Measurements from ENCODE around the gene MSH3.

Gene MSH3

GRCh38 chr5:80797428-80798024, 143.1 kb downstream of the MSH3 start:
- no peak overlapping the region for H3K4me3 ChIP-seq (ENCODE audit: low read depth, low read length)
- no peak for TF ChIP-seq CTCF (IDR thresholded peaks at IDR 0.05; ENCODE audit: low read depth, low read length, missing control alignments)
- DNase-seq (ENCODE audit: low read depth): no peak

DNA sequence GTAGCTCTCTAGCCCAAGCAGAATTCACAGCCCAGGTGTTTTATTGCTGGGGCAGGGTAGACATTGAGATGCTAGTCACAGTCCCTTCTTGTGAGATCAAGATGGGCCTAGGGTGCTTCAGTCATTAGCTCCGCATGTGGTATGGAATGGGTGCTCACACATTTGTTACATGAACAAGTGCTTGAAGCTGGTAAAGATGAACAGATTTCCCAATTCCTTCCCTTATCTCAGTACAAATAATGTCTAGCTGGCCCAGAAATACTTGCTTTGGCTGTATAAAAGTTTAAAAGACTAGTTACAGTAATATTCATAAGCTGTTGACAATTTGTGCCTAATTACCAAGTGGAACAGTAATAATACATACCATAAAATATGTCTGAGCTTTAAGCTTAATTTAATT, 143.7 kb downstream of the MSH3 start:
- TF ChIP-seq CTCF (IDR thresholded peaks at IDR 0.05; ENCODE audit: low read depth, low read length, missing control alignments): no peak
- no peak for DNase-seq (ENCODE audit: low read depth)

DNA sequence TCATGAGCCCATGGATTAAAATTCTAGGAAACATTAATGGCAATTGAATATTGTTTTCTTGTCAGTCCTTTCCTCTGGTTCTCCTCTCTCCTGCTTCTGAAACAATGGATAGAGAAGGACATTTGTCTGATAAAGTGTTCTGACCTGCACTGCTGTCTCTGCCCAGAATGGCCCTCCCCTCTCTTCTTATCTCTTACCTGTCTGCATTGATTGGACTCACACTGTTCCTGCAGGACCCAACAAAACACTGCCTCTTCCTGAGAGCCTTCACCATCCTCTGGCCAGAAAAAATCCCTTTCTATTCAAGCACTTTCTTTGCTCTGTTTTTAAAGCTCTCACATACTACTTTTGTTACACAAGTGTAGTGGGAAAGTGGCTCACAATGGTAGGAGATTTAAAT, 144.2 kb downstream of the MSH3 start:
- no peak for DNase-seq (ENCODE audit: low read depth)

More for the DNA sequence above, 143.7 kb downstream of the MSH3 start:
- H3K4me3 ChIP-seq (ENCODE audit: low read depth, low read length): no peak overlapping the region

DNA sequence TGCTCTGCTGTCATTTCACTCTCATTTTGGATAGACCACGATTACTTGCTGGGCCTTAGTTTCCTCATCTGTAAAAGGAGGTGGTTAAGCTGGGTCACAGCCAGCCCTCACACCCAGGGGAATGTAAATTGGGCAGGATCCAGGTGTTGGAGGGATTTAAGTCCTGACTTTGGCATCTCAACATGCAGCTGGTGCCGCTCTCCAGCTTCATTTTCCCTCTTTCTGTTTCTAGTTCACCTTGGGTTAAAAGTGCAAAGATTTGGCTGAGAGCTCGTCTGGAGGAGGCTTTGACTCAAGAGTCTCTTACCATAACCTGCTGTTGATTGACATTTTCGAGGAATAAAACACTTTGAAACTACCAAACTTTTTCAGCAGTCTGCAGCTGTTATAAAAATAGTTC, 144.6 kb downstream of the MSH3 start:
- TF ChIP-seq CTCF (IDR thresholded peaks at IDR 0.05; ENCODE audit: low read depth, low read length, missing control alignments): no peak

More for the DNA sequence above, 144.2 kb downstream of the MSH3 start:
- TF ChIP-seq CTCF (IDR thresholded peaks at IDR 0.05; ENCODE audit: low read depth, low read length, missing control alignments): no peak
- no peak overlapping the region for H3K4me3 ChIP-seq (ENCODE audit: low read depth, low read length)

DNA sequence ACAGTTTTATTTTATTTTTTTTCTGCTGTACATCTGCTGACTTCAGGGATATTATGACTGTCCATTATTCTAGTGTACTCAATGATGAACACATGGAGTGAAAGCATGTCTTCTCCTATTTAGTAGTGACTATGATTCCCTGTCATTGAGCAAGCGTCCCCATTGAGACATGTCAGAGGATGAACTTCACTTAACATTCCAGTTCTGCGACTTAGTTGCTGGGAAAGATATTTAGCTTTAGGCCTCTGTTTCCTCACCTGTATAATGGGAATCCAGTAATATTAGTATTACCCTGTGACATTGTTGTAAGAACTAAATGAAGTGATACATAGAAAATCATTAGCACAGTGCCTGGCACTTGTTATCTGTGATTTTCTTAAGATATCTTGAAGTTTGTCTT, 145.1 kb downstream of the MSH3 start:
- no peak for DNase-seq (ENCODE audit: low read depth)
- no peak for TF ChIP-seq CTCF (IDR thresholded peaks at IDR 0.05; ENCODE audit: low read depth, low read length, missing control alignments)
- H3K4me3 ChIP-seq (ENCODE audit: low read depth, low read length): no peak overlapping the region

More for the DNA sequence above, 144.6 kb downstream of the MSH3 start:
- H3K4me3 ChIP-seq (ENCODE audit: low read depth, low read length): no peak overlapping the region
- DNase-seq (ENCODE audit: low read depth): no peak

- TF ChIP-seq CTCF (IDR thresholded peaks at IDR 0.05; ENCODE audit: low read depth, low read length, missing control alignments): no peak
These were observed 149.9 kb downstream of the MSH3 start for GRCh38 chr5:80804332-80804731.

DNA sequence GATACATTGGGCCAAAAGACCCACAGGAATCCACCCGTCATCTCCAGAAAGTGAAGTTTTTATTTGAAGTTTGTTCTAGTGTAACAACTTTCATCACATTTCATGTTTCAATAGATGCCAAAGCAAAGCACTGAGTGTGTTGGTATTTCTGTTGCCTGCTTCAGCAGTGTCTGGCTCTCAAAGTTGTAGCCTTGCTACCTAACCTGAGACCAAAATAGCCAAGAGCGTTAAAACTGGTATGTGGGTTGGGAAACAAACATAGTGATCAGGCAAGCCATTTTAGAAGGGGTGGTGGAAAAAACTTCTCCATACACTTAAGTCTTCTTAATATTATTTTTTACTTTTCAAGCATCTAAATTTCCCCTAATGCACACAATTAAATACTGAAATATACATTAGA, 150.6 kb downstream of the MSH3 start:
- no peak overlapping the region for H3K4me3 ChIP-seq (ENCODE audit: low read depth, low read length)
- DNase-seq (ENCODE audit: low read depth): no peak
- TF ChIP-seq CTCF (IDR thresholded peaks at IDR 0.05; ENCODE audit: low read depth, low read length, missing control alignments): no peak

More at GRCh38 chr5:80804332-80804731, 149.9 kb downstream of the MSH3 start:
- H3K4me3 ChIP-seq (ENCODE audit: low read depth, low read length): no peak overlapping the region
- no peak for DNase-seq (ENCODE audit: low read depth)

Measured in GM12864 (cell line).